ENCODE data around the gene CCDC146.

Gene CCDC146

DNA sequence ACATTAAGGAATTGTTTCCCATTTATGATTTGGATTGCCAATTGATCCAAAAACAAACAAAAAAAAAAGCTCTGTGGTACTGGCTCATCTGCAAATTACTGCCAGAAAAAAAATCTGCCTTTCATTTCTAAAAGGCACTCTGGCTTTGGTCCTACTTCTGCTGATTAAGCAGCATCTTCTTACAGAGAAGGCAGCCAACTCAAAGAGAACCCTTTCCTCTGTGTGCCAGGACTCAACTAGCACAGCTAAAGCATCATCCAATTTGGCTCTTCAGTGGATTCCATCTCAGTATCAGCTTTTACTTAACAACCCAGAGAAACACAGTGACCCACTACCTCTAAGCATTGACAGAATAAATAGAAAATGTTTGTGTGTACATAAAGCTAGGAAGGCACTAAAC, 213.2 kb downstream of the CCDC146 start:
- no peak for DNase-seq

DNA sequence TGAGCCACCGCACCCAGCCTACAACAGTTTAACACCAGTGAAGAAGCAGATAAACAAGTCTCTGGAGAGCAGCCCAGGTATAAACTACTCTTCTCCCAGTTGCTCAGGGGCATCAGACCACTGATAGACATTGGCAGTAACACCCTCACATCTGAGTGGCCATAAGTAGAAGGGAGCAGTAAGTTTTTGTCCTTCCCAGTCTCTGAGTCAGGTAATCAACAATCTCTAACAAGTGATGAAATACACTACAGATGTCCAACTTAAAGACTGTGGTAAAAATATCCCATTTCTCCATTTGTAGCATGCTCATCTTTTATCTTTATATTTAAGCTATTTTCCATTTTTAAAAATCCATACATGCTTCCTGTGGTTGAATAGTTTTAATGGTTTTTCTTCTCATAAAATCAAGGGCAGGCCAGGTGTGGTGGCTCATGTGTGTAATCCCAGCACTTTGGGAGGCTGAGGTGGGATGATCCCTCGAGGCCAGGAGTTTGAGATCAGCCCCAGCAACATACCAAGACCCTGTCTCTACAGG, 215.1 kb downstream of the CCDC146 start:
- no peak for DNase-seq

DNA sequence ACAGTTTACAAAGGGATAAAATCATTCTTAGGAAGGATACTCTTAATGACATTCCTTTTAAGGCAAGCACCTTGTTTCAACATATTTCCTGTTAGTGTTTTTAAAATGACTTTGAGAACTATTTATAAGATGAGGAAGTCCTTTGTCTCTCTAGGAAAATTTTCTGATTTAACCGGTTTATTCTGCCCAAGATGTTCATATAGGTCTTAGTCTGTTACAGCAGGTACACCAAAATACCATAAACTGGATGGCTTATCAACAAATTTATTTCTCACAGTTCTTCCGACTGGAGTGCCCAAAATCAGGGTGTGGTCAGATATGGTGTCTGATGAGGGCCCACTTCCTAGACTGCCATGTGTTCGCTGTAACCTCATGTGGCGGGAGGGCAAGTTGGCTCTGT, 215.8 kb downstream of the CCDC146 start:
- no peak for DNase-seq

DNA sequence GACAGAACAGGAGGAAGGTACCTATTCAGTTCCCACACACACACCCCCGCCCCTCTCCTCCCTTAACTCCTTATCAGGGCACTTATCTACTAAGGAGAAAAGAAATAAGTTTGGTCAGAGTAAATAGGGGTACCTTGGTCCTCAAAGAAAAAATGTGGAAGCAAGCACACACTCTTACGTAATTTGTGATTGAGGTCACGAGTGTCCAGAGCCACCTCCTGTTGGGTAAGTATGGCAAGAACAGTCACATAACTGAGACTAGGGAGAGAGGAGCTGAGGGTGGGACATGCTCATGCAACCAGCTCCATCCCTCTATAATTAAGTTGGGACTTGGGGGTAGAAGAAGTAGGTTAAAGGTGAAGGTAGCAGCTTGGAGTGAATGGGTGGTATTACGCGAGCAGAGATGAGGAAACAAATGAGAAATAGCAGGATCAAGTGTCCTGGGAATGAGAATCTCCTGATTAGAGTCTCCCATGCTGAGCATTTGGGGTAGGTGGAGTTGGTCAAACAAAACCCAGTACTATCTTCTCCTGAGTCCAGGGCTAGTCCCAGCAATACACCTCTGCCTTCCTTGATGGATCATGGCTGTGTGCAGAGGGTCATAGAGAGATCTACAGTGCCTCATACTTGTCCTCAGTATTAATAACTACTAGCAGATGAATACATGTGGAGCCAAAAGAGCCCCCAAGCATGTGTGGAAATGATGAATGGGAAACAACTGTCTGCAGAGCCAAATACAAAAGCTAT, 216.6 kb downstream of the CCDC146 start:
- no peak for DNase-seq

DNA sequence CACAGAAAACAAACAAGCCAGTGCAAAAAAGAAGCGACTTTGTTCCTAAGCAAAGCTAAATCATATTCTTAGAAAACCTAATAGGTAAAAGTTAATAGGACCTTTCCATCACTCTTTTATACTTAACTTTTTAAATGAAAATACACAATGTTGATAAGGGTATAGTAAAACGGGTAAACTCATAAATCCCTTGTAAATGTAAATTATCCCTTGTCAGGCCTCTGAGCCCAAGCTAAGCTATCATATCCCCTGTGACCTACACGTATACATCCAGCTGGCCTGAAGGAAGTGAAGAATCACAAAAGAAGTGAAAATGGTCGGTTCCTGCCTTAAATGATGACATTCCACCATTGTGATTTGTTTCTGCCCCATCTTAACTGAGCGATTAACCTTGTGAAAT, 217.3 kb downstream of the CCDC146 start:
- no peak for DNase-seq

All from NK-92 treated with Interleukin-12 subunit alpha and Interleukin-12 subunit beta, amount 100 ng/mL, for 24 hours (cell line).